NCI-H748 (cell line): Measurements from ENCODE around the gene FGD6.
"Not testable (repeated sequence)": the region's sequence is repeated elsewhere in the genome, so short reads cannot be mapped to it uniquely, and the experiment has no call there.

Source experiments
- DNase-seq: peaks from one replicate; lab custom pipeline; 2025; ENCODE audit not compliant: unreplicated experiment; lab: John Stamatoyannopoulos, UW

FGD6 gene

GRCh38 chr12:95096852-95097251 is 120.4 kb downstream of the FGD6 start:
- DNase-seq: no peak

GRCh38 chr12:95096378-95096777 is 120.9 kb downstream of the FGD6 start:
- DNase-seq: no peak

- DNase-seq: not testable (repeated sequence)
Observed at GRCh38 chr12:95095866-95096265, 121.4 kb downstream of the FGD6 start.

GRCh38 chr12:95089462-95089861 is 127.8 kb downstream of the FGD6 start:
- DNase-seq: no peak

GRCh38 chr12:95088379-95088778 is 128.9 kb downstream of the FGD6 start:
- DNase-seq: no peak

GRCh38 chr12:95085612-95086011 is 131.7 kb downstream of the FGD6 start:
- no peak for DNase-seq

- DNase-seq: no peak
Observed at GRCh38 chr12:95083938-95084337, 133.3 kb downstream of the FGD6 start.

GRCh38 chr12:95083471-95083870 is 133.8 kb downstream of the FGD6 start:
- no peak for DNase-seq

- DNase-seq: no peak
Observed at GRCh38 chr12:95077341-95077740, 139.9 kb downstream of the FGD6 start.

- no peak for DNase-seq
Observed at GRCh38 chr12:95074766-95075165, 142.5 kb downstream of the FGD6 start.

- DNase-seq: no peak
Observed at GRCh38 chr12:95073698-95074520, 143.4 kb downstream of the FGD6 start.

- DNase-seq: peak; percentile 96
Observed at GRCh38 chr12:95072900-95073697, 144.2 kb downstream of the FGD6 start, which contains the start of gene NR2C1. TSS of gene NR2C1 (minus strand) at chr12:95073618. CDS start at chr12:95067384, 6,234 bp downstream.

- no peak for DNase-seq
Observed at GRCh38 chr12:95070378-95070777, 146.9 kb downstream of the FGD6 start.

- no peak for DNase-seq
Observed at GRCh38 chr12:95066091-95066855, 151.0 kb downstream of the FGD6 start.

- DNase-seq: no peak
Observed at GRCh38 chr12:95060951-95061350, 156.3 kb downstream of the FGD6 start.

- no peak for DNase-seq
Observed at GRCh38 chr12:95059984-95060383, 157.3 kb downstream of the FGD6 start.

- DNase-seq: no peak
Observed at GRCh38 chr12:95057424-95057823, 159.8 kb downstream of the FGD6 start.

GRCh38 chr12:95055057-95055456 is 162.2 kb downstream of the FGD6 start:
- DNase-seq: no peak

GRCh38 chr12:95054206-95054605 is 163.1 kb downstream of the FGD6 start:
- DNase-seq: no peak

GRCh38 chr12:95051241-95051640 is 166.0 kb downstream of the FGD6 start:
- DNase-seq: no peak

GRCh38 chr12:95037906-95038305 is 179.4 kb downstream of the FGD6 start:
- DNase-seq: no peak
